Measurements from ENCODE around the gene CHMP1A.
"Not testable (repeated sequence)": the region's sequence is repeated elsewhere in the genome, so short reads cannot be mapped to it uniquely, and the experiment has no call there.

CHMP1A gene

DNA sequence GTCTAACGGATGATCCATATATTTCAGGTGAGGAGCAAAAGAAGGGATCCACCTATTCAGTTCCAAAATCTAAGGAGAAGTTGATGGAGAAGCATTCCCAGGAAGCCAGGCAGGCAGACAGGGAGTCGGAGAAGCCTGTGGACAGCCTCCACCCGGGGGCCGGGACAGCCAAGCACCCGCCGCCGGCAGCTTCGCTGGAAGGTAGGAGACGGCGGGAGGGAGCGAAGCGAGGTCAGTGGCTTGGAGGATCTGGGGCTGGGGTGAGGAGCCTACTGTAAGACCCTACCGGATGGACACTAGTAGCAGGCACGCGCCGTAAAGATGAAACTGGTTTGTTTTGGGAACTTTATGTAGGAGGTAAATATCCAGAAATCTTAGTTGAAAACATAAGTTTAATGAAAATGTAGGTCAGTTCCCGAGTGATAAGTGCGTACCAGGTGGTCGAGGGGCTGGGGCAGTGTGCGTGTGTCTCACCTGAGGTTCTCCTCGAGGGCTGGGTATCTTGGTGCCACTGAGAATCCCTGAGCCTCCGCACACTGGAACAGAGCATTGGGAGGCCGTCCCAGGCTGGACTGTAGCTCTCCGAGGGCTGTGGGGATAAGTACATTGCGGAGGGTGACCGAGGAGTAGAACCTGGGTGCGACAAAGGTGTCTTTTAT lies 842 bp upstream of the CHMP1A start:
- peak in 1 of 2 donors; percentile 8 for DNase-seq

DNA sequence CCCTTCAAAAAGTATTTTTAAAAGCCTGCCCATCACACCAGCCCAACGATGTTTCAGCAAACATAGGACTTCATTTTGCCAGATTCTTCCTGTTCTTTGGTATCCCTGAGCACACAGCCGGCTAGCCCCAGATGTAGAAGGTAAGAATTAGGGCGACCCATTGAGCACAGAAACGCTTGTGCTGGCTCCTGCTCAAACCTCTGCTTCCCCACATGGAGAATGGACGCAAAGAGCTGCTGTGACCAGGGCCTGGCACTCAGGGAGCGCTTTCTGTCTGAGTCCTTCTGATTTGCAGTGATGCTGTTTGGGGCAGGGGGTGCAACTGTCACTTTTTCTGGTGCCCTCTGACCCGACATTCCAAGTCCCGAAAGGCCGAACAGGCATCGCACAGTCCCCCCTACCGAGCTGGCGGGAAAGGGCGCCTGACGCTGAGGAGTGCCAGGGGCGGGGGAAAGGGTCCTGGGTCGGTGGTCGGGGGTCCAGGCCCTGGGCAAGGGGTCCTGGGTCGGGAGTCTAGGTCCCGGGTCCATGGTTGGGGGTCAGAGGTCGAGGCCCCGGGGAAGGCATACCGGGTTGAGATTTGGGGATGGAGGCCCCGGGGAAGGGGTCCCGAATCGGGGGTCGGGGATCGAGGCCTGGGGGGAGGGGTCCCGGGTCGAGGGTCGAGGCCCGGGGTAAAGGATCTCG lies 930 bp downstream of the CHMP1A start:
- no peak for DNase-seq

DNA sequence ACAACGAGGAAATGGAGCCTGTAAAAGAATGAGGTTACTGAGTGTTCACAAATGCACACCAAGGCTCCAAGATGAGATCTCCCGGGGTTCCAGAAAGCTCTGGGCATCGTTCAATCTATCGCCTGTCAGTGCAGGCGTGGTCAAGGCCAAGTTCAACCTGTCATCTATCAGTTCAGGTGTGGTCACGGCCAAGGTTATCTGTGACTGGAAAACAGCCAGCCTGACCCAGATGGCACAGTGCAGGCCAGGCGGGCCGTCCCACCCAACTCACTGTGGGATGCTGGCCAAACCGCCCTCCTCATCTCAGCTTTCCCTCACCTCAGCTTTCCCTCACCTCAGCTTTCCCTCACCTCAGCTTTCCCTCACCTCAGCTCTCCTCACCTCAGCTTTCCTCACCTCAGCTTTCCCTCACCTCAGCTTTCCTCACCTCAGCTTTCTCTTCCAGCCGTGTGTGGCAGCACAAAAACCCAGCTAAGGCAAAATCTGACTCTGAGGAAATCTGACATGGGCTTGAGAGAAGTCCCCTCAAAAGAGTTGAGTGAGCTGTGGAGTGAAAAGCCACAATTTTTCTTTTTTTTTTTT lies 2.4 kb downstream of the CHMP1A start:
- no peak for DNase-seq

DNA sequence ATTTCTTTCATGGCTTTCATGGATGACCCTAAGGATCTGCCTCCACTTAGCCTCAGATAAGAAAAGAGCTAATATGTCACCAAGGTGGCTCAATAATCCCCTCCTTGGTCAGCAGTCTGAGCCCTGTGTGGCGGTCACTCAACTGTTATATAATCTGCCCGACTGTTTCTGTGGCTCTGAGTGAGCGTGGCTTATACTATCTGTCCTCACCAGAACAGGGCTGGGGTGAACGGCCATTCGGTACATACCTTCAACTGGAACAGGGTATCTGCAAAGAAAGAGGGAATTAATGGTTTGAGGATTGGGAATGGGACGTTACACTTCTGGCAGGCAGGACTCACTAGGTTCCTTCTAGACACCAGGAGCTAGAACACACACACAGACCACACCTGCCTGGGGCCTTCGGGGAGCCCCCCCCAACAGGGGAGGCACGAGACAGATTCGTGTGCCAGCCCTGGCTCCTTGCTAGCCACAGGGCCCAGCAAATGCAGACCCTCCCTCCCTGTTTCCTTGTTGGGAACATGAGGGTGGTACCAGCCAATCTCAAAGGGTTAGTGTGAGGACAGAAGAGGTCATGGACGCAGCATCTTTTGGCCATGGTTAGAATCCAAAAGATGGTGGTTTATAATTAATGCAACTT lies 3.7 kb downstream of the CHMP1A start:
- DNase-seq, result no peak

DNA sequence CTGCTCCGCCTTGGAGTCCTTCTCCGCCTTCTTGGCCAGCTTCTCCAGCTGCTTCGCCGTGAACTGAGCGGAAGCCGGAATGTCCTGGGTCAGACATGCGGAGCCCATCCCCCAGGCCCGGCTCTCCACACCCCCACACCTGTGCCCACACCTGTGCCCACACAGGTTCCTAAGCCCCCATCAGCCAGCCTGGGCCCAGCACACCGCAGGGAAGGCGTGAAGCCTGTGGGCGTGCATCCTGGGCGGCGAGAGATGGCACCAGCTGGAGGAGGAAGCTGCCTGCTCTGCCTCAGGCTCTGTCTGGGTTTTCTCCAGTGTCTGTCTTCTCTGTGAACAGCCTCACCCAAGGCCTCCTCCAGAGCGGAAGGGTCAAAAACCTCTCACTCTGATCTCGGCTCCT lies 5.9 kb downstream of the CHMP1A start:
- DNase-seq, result no peak

DNA sequence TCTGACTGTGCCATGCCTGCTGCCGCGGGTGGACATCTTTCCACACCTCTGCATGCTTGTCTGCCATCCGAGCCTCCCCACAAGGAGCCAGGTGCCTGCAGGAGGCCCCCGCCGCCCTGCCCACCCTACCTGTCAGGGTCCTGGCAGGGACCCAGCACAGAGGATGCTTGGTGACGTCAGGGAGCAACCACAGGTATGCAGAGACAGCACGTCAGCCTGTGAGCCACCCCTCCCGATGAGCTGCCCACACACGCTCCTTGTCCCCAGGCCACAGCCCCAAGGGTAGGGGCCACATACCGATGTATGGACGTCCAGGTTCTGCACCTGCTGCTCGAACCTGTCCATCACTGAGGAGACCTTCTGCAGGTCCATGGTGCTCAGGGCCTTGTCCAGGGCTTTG lies 10.6 kb downstream of the CHMP1A start:
- DNase-seq, result no peak

DNA sequence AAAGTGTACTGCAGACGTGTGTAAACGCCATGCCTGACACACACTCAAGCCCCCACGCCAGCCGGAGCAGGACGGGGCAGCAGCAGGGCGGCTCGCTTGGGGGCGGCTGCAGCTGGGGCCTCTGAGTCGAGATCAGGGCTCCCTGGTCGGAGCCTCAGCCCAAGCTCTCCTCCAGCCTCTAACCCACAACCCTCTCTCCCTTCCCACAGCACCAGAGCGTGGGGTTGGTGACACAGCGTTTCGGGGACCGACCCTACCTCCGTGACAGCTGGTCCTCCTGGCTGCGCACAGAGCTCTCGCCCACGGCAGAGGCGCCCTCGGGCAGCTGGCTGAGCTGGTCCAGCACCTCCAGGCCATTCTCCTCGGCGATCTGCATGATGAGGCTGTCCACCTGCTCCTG lies 11.2 kb downstream of the CHMP1A start:
- no peak for DNase-seq

DNA sequence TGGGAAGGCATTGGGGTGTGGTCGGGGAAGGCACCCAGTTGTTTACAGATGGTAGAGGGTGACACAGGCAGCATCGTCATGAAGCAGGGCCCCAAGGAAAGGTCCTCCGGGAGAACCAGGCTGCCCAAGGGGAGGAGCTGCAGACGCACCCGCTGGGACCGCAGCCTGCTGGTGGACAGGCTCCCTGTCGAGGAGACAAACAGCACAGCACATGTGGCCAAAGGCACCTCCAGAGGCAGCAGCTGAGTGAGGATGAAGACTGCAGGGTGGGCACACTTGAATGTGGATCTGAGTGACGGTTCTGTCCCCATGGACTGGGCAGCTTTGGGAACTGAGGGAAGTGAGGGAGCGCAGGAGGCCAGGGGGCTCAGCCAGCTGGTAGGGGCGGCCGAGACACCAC lies 12.4 kb downstream of the CHMP1A start:
- no peak for DNase-seq

DNA sequence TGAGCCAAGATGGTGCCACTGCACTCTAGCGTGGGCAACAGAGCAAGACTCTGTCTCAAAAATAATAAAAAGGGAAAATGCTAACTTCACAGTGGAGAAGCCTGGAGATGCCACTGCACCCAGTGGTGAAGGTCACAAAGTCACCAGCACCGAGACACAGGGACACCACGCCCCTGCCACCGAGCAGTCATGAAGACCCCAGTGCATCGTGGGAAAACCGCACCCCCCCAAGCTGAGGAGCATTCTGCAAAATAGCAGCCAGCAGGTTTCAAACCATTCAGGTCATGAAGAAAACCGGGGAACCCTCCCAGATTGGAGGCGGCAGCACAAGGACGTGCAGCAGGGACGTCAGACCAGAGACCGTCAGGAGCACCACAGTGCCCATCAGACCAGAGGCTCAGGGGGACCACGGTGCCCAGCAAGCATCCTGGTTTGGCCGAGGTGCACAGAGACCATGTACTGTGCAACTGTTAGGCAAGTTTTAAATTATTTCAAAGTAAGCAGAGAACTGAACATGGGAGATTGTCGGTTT lies 13.7 kb downstream of the CHMP1A start:
- no peak for DNase-seq

DNA sequence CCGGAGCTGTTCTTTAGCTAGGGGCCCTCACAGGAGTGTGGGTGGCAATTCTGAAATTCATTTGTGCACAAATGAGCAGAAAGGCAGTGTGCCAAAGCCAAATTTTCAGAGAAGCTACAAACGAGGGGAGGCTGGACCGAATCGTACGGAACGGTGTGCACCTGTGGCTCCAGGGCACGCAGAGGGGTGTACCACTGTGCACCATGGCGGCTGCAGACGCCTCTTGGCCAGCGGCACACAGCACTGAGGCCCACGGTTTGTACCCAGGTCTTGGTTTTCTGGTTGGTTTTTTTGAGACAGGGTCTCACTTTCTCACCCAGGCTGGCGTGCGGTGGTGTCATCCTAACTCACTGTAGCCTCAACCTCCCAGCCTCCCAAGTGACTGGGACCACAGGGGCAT lies 14.9 kb downstream of the CHMP1A start:
- no peak for DNase-seq

DNA sequence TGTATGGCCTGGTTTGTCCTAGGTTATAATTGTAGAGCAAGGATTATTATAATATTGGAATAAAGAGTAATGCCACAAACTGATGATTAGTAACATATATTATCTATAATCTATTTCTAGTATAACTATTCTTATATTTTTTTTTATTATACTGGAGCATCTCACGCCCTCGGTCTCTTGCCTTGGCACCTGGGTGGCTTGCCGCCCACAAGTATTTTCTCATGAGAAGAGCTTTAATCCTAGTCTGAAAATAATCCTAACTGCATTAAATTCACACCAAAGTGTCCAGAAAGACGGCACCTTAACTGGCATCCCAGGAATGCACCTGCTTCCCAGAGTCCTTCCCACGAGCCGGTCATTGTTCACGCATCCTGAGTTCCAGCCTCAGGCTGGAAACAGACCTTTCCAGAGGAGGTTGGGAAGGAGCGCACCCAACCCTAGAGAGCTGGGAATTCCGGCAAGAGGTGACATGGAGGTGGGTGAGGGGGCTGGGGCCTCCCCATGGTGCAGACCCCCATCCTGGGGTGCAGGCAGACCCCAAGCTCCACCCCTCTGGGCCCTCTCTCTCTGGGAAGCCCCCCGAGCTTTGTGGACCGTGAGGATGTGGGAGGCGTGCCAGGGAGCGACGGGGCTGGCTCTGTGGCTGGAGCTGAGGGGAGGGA lies 15.9 kb downstream of the CHMP1A start:
- no peak for DNase-seq

DNA sequence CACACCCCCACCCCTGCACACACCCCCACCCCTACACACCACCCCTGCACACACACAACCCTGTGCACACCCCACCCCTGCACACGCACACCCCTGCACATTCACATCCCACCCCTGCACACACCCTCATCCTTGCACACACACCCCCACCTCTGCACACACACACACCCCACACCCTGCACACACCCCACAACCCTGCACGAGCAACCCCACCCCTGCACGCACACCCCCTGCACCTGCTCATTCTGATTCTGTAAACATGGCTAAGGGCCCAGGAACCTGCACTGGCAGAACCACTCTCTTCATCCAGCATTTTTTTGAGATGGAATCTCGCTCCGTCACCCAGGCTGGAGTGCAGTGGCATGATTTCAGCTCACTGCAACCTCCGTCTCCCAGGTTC lies 18.1 kb downstream of the CHMP1A start:
- no peak for DNase-seq

DNA sequence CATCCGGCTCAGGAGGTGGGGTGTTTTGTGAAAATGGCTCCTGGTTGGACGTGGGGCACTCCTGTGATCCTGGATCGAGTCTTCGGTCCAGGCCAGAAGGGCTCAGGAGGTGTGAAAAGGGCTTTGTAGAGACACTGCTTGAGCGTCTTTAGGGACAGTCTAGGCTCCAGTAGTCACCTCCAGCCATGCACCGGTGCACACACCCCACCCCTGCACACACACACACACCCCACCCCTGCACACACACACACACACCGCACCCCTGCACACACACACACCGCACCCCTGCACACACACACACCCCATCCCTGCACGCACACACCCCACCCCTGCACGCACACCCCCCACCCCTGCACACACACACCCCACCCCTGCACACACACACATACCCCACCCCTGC lies 19.1 kb downstream of the CHMP1A start:
- no peak for DNase-seq

DNA sequence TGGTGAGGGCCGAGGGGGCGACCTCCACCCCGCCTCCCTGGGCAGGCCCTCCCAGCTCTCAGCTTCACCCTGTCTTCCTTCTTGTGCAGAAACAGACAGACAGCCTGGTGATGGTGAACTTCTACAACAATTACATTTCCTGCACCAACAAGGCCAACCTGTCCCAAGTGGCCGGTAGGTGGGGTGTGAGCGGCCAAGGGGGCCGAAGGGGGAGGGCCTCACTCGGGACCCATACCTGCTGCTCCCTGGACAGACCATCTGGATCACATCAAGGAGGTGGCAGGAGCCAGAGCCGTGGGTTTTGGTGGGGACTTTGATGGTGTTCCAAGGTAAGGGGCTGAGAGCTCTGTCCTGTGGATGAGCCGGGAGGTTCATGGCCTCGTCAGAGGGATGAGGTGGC lies 20.1 kb downstream of the CHMP1A start:
- DNase-seq, result no peak

DNA sequence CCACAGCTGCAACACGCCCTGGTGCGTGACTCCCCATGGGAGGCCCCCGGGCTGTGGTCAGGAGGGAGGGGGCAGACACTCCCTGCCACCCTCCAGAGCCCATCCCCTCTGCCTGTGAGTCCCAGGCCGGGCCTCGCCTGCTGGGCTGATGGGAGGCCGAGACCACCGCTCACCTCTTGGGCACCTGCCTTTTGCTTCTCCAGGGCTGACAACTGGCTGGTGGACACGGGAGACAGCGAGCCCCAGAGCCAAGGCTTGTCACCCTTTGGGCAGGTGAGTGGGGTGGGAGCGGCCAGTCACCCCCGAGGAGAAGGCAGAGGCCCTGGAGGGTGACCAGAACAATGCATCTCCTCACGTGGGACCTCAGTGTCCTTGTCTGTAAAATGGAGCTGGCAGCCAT lies 20.8 kb downstream of the CHMP1A start:
- no peak for DNase-seq

DNA sequence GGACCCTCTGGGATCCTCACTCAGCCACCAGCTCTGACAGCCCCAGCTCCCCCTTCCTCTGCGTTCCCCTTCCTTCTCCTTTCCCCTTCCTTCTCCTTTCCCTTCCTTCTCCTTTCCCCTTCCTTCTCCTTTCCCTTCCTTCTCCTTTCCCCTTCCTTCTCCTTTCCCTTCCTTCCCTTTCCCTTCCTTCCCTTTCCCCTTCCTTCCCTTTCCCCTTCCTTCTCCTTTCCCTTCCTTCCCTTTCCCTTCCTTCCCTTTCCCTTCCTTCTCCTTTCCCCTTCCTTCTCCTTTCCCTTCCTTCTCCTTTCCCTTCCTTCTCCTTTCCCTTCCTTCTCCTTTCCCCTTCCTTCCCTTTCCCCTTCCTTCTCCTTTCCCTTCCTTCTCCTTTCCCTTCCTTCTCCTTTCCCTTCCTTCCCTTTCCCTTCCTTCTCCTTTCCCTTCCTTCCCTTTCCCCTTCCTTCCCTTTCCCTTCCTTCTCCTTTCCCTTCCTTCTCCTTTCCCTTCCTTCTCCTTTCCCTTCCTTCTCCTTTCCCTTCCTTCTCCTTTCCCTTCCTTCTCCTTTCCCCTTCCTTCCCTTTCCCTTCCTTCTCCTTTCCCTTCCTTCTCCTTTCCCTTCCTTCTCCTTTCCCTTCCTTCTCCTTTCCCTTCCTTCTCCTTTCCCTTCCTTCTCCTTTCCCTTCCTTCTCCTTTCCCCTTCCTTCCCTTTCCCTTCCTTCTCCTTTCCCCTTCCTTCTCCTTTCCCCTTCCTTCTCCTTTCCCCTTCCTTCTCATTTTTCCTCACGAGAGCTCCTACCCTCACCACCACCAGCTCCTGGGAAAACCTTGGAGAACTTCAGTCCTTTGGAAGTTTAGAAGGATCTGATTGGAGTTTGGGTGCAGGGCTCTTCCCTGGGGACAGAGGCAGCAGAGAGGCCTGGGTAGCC lies 22.8 kb downstream of the CHMP1A start:
- DNase-seq, result not testable (repeated sequence)

DNA sequence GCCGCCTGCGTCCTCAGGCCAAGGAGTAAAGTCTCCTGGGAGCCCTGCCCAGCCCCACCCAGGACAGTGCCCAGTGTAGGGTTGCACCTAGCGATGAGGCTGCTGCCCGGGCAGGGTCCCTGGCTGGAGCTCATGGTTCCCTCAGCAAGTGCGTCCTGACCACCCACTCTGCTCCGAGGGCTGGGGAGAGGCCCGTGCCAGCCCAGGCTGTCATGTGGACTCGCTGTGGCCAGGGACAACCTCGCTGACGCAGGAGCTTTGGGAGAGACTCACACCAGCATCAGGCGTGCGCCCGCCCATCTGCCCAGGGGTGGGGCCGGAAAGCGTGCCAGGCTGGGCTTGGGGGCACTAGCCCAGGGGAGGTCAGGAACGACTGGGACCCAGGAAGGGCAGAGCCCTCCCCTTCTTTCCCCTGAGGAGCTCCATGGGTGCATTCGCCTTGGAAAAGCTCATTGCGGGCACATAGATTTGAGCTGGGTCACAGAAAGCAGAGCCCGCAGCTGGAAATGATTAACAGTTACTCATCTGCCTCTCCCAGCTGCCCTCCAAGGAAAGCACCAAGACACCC lies 24.4 kb downstream of the CHMP1A start:
- no peak for DNase-seq

DNA sequence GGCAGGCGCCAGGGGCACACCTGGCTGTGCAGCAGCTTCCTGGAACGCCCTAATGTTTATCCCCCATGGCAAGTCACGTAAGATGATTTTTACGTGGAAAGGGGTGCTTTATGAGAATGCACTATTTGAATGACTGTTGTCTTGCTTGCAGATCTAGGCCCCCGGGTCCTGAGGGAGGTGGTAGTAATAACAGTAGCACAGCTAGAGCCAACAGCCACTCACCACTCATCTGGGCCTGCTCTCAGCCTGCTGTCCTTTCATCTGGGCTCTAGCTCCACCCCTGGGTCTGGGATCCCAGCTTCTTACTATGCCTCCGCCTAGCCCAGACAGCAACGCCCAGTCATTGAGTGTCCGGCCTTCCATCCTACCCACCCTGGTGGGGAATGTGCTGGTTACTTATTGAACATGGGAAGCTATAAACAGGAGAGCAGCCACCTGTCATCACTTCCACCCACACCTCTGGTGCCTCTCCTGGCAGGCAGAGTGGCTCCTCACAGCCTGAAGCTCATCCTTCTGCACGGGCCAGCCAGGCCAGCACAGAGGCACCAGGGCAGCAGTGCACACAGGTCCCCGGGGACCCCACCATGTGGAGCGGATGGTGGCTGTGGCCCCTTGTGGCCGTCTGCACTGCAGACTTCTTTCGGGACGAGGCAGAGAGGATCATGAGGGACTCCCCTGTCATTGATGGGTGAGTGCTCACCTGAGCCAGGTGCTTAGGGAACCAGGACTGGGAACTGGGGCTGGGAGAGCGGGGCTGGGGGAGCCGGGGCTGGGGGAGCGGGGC lies 27.5 kb downstream of the CHMP1A start:
- DNase-seq, result no peak

DNA sequence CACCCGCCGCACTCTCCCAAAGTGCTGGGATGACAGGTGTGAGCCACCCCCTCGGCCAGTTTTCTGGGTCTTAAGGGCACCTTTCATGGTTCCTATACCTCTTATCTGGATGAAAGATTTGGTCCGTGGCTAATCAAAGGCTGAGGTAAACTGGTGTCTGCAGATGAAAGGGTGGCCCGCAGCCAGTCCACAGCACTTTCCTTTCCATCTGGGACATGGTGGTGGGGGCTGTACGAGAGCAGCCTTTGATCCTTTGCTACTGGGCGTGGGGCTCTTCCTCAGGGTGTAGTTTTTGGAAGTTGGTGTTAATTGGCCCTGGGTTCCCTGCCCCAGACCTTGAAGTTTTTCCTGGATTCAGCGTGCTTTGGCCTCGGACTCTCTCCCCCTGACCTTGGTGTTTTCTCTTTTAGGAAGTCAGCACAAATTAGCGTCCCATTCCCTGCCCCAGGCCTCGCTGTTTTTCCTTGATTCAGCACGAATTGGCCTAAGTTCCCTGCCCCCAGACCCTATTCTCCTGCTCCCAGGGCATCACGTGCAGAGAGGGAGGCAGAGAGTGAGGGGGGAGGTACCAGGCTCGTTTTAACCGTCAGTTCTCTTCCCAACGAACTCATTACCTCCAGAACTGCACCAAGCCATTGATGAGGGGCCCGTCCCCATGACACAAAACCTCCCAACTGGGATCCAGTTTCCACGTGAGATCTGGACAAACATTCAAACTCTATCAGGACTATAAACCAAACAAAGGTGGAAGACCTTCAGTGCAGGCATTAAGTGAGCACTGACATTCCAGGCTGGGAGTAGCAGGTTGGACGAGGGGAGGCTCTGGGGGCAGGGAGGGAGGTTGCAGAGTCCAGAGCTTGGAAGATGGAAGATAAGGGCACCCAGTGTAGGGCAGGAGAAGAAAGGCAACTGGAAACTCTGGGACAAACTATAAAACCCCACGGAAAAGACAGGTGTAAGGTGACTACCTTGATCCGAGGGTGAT lies 32.4 kb downstream of the CHMP1A start:
- no peak for DNase-seq

All from inflammatory macrophage (primary cell).